GM18507 (cell line): ENCODE data around the gene MT4.

Source experiments
- DNase-seq: peaks from one replicate; pipeline ENCODE4 v3.0.0; 2011; ENCODE audit warnings: low read depth; ENCODE audit not compliant: insufficient read length; ENCODE audit errors: extremely low spot score
- FAIRE-seq: peaks from 2 replicates; lab custom pipeline; 2011; peaks lifted over from hg19 to GRCh38; lab: Jason Lieb, UNC

The MT4 gene

GRCh38 chr16:56564793-56565477 lies at the start of gene MT4:
Gene MT4 (plus strand): TSS chr16:56565073. CDS start chr16:56565129, 56 bp downstream.
- no peak for FAIRE-seq
- no peak for DNase-seq

- DNase-seq (no peak), FAIRE-seq (no peak)
Measured at GRCh38 chr16:56515665-56516064, 49.2 kb upstream of the MT4 start.

- DNase-seq (no peak), FAIRE-seq (no peak)
Measured at GRCh38 chr16:56517206-56517605, 47.7 kb upstream of the MT4 start.

- FAIRE-seq (no peak), DNase-seq (no peak)
Measured at GRCh38 chr16:56518425-56518824, 46.4 kb upstream of the MT4 start.

GRCh38 chr16:56519459-56520250 lies 45.2 kb upstream of the MT4 start, which contains the start of gene BBS2:
Gene BBS2 (minus strand): TSS chr16:56520024. CDS start chr16:56519862, 162 bp downstream.
- peak; percentile 89 for FAIRE-seq
- peak; percentile 87 for DNase-seq

GRCh38 chr16:56520251-56520577 lies 44.7 kb upstream of the MT4 start:
- DNase-seq (no peak), FAIRE-seq (no peak)

GRCh38 chr16:56525236-56525635 lies 39.6 kb upstream of the MT4 start:
- FAIRE-seq: no peak
- no peak for DNase-seq

GRCh38 chr16:56530872-56531271 lies 34.0 kb upstream of the MT4 start:
- DNase-seq: no peak
- FAIRE-seq: no peak

GRCh38 chr16:56532714-56533113 lies 32.2 kb upstream of the MT4 start:
- FAIRE-seq (no peak), DNase-seq (no peak)

- DNase-seq (no peak), FAIRE-seq (no peak)
Measured at GRCh38 chr16:56534847-56535383, 30.0 kb upstream of the MT4 start.

- FAIRE-seq: no peak
Measured at GRCh38 chr16:56538331-56538730, 26.5 kb upstream of the MT4 start.

GRCh38 chr16:56539656-56540055 lies 25.2 kb upstream of the MT4 start:
- no peak for FAIRE-seq

More at GRCh38 chr16:56538331-56538730, 26.5 kb upstream of the MT4 start:
- DNase-seq: no peak

GRCh38 chr16:56542039-56542438 lies 22.8 kb upstream of the MT4 start:
- FAIRE-seq: no peak
- DNase-seq: no peak

More at GRCh38 chr16:56539656-56540055, 25.2 kb upstream of the MT4 start:
- no peak for DNase-seq

- no peak for DNase-seq
Measured at GRCh38 chr16:56547120-56547948, 17.5 kb upstream of the MT4 start.

GRCh38 chr16:56547949-56548567 lies 16.8 kb upstream of the MT4 start:
- FAIRE-seq (no peak), DNase-seq (no peak)

More at GRCh38 chr16:56547120-56547948, 17.5 kb upstream of the MT4 start:
- FAIRE-seq: no peak

GRCh38 chr16:56549161-56549560 lies 15.7 kb upstream of the MT4 start:
- DNase-seq (no peak), FAIRE-seq (no peak)

GRCh38 chr16:56549744-56550385 lies 15.0 kb upstream of the MT4 start:
- DNase-seq (no peak), FAIRE-seq (no peak)

- no peak for DNase-seq
- FAIRE-seq: no peak
Measured at GRCh38 chr16:56551796-56552738, 12.8 kb upstream of the MT4 start.
